ENCODE measurements around the gene ADAM8. TPM values are rescaled to one million over a fixed set of nuclear protein-coding genes. Genes with fewer than 3 reads are reported as not detected.

Gene ADAM8
- total RNA-seq, 1 donor from 2014 or later, result 20.3 TPM

DNA sequence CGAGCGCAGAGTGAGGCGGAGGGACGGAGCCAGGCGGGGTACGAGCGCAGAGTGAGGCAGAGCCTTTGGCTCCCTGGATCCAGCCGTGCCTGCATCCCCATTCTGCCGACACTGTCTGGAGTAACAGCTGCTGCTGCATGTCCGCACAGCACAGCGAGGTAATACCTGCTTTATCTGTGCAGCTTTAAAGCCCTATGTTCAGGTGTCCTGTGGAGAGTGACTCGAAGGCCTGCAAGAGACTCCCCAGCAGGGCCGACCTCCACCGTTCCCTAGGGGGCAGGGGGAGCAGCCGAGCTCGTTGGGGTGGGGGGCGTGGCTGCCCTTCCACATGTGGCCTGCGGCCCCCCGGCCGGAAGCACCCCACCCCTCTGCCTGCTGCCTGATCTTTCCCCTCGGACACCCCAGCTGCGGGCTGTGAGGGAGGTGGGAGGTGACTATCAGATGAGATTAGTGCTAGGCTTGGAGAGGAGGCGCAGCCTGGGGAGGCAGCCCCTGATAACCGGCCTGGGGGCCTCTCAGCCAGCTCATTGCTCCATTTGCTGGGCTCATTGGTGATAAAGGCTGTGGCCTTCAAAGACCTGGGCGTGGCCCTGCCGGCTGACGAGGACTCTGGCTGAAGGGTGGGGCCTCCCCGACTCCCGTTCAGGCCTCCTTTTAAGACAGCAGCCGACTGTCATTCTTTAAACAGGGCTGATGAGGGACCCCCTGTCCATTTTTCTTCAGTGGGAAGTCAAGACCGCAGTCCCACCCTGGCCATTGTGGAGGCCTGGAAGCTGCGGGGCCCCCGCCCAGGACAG lies 31.0 kb downstream of the ADAM8 start:
- intact Hi-C loops (cut with DNase I), result no loop called here
- TF ChIP-seq CTCF (IDR thresholded peaks at IDR 0.05), result no peak
- no peak overlapping the region for H3K4me3 ChIP-seq
- H3K36me3 ChIP-seq, result no peaks in the 10 kb centered on the region
- H3K4me1 ChIP-seq, result peaks cover 7% of the 10 kb centered on the region
- H3K27me3 ChIP-seq, result peaks cover 43% of the 10 kb centered on the region
- no peak overlapping the region for H3K27ac ChIP-seq
- no peaks in the 10 kb centered on the region for H3K9me3 ChIP-seq
- no peak for ATAC-seq
- DNase-seq, result no peak

GRCh38 chr10:133243593-133243992 lies 33.1 kb downstream of the ADAM8 start:
- H3K27me3 ChIP-seq, result peaks cover 50% of the 10 kb centered on the region
- no peak overlapping the region for H3K27ac ChIP-seq
- no peaks in the 10 kb centered on the region for H3K9me3 ChIP-seq
- H3K4me1 ChIP-seq, result peaks cover 7% of the 10 kb centered on the region
- DNase-seq (no peak), ATAC-seq (no peak)
- no peak overlapping the region for H3K4me3 ChIP-seq
- no peaks in the 10 kb centered on the region for H3K36me3 ChIP-seq
- TF ChIP-seq CTCF (IDR thresholded peaks at IDR 0.05), result no peak
- intact Hi-C loops (cut with DNase I), result no loop called here

DNA sequence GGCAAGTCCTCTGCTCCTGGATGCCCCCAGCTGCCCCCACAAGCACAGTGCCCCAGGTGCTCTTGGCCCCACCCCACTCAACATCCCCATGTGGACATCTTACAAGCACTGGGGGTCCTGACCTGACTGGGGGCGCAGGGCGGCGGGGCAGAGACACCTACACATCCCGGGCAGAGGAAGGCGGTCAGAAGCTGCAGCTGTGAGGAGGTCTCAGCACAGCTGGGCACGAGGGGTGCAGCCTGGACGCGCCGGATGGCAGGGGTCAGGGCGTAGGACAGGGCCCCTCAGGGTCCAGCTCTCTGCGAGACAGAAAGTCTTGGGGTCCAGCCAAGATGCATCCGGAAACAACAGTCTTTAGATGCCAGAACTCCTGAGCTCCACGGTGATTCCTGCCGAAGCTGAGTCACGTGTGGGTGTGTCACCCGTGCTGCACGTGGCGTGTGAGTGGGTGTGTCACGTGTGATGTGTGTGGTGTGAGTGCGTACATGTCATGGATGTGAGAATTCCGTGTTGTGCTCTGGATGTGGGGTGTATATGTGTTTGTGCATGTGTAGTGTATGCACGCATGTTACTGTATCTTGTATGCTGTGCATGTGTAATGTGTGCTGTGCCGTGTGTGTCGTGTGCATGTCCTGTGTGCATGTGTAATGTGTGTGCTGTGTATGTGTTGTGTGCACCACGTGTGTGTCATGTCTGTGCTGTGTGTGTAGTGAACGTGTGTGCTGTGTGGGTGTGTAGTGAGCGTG lies 33.9 kb downstream of the ADAM8 start:
- peaks cover 58% of the 10 kb centered on the region for H3K27me3 ChIP-seq
- intact Hi-C loops (cut with DNase I), result no loop called here
- ATAC-seq (no peak), DNase-seq (no peak)
- no peak overlapping the region for H3K27ac ChIP-seq
- H3K9me3 ChIP-seq, result no peaks in the 10 kb centered on the region
- TF ChIP-seq CTCF (IDR thresholded peaks at IDR 0.05), result no peak
- H3K36me3 ChIP-seq, result no peaks in the 10 kb centered on the region
- peaks cover 7% of the 10 kb centered on the region for H3K4me1 ChIP-seq
- no peak overlapping the region for H3K4me3 ChIP-seq

- Histone ChIP-seq H3K36me3 (no peaks in the 10 kb centered on the region), H3K27ac (no peak overlapping the region), H3K4me3 (peak overlapping the region; percentile 40), H3K4me1 (peaks cover 12% of the 10 kb centered on the region), H3K9me3 (no peaks in the 10 kb centered on the region), H3K27me3 (peaks cover 70% of the 10 kb centered on the region)
- intact Hi-C loops (cut with DNase I), result no loop called here
- TF ChIP-seq CTCF (IDR thresholded peaks at IDR 0.05), result no peak
- ATAC-seq (no peak), DNase-seq (no peak)
Observed at GRCh38 chr10:133241501-133242205, 35.0 kb downstream of the ADAM8 start.

- Histone ChIP-seq H3K4me3 (no peak overlapping the region), H3K9me3 (no peaks in the 10 kb centered on the region), H3K36me3 (no peaks in the 10 kb centered on the region), H3K27ac (no peak overlapping the region), H3K4me1 (peaks cover 20% of the 10 kb centered on the region), H3K27me3 (peaks cover 71% of the 10 kb centered on the region)
- intact Hi-C loops (cut with DNase I), result no loop called here
- no peak for DNase-seq
- no peak for TF ChIP-seq CTCF (IDR thresholded peaks at IDR 0.05)
- ATAC-seq, result no peak
Observed at GRCh38 chr10:133239990-133240389, 36.7 kb downstream of the ADAM8 start.
